GM23338 (cell line): ENCODE results near the gene C13orf46. TPM values are rescaled to one million over a fixed set of nuclear protein-coding genes. Genes with fewer than 3 reads are reported as not detected.

Experiments
- ATAC-seq: fragments of 200-7000 bp; cut with Tn5 transposase; 3 replicates; pipeline ENCODE4 v1.9.1; 2020
- DNase-seq: peaks from one replicate; pipeline ENCODE4 v3.0.0-alpha.2; 2015; ENCODE audit warnings: low spot score
- H2AFZ ChIP-seq: fragments of 200-600 bp; sonication (generic); 2 replicates; pipeline ENCODE4 v1.8.0; 2016; ENCODE audit warnings: antibody characterized with exemption, mild to moderate bottlenecking, moderate library complexity
- H3F3A ChIP-seq: fragments of 200-600 bp; sonication (generic); replicated peaks from 2 replicates; pipeline ENCODE4 v1.8.0; 2017; ENCODE audit warnings: antibody characterized with exemption, mixed run types, low read depth
- H3K27ac ChIP-seq: fragments of 200-600 bp; sonication (generic); 2 replicates; pipeline ENCODE4 v1.6.1; 2016; ENCODE audit warnings: low read depth
- H3K27me3 ChIP-seq: fragments of 200-600 bp; sonication (generic); 2 replicates; pipeline ENCODE4 v1.8.0; 2016; ENCODE audit warnings: mild to moderate bottlenecking, mixed run types, moderate library complexity; ENCODE audit not compliant: insufficient read depth
- H3K36me3 ChIP-seq: fragments of 200-600 bp; sonication (generic); 2 replicates; pipeline ENCODE4 v1.8.0; 2016; ENCODE audit warnings: mild to moderate bottlenecking; ENCODE audit not compliant: insufficient read depth
- H3K4me1 ChIP-seq: fragments of 200-600 bp; sonication (generic); 2 replicates; pipeline ENCODE4 v1.8.0; 2016; ENCODE audit warnings: mild to moderate bottlenecking, moderate library complexity; ENCODE audit not compliant: insufficient read depth
- H3K4me2 ChIP-seq: fragments of 200-600 bp; sonication (generic); 2 replicates; pipeline ENCODE4 v1.7.1; 2017; ENCODE audit warnings: mixed run types
- H3K4me3 ChIP-seq: fragments of 200-600 bp; sonication (generic); 2 replicates; pipeline ENCODE4 v1.6.1; 2016; ENCODE audit warnings: mixed run types
- H3K79me2 ChIP-seq: fragments of 200-600 bp; sonication (generic); replicated peaks from 2 replicates; pipeline ENCODE4 v1.8.0; 2017; ENCODE audit warnings: mild to moderate bottlenecking; ENCODE audit not compliant: insufficient read depth
- H3K9me2 ChIP-seq: fragments of 200-600 bp; sonication (generic); 2 replicates; pipeline ENCODE4 v1.8.0; 2017; ENCODE audit not compliant: insufficient read depth
- H4K20me1 ChIP-seq: fragments of 200-600 bp; sonication (generic); replicated peaks from 2 replicates; pipeline ENCODE4 v1.8.0; 2017; ENCODE audit warnings: mild to moderate bottlenecking; ENCODE audit not compliant: insufficient read depth
- H3K27ac Mint-ChIP-seq: 2 replicates; pipeline ENCODE4 v1.8.0; 2020; ENCODE audit warnings: inconsistent platforms, mild to moderate bottlenecking, moderate library complexity, mixed read lengths
- H3K27me3 Mint-ChIP-seq: 3 replicates; pipeline ENCODE4 v1.8.0; 2022; ENCODE audit warnings: low read depth, mild to moderate bottlenecking, moderate library complexity, mixed read lengths, inconsistent platforms; ENCODE audit not compliant: insufficient read depth, poor library complexity
- H3K36me3 Mint-ChIP-seq: 3 replicates; pipeline ENCODE4 v1.8.0; 2021; ENCODE audit warnings: low read depth, mild to moderate bottlenecking, inconsistent platforms, moderate library complexity, mixed read lengths
- H3K4me1 Mint-ChIP-seq: 3 replicates; pipeline ENCODE4 v1.8.0; 2020; ENCODE audit warnings: mild to moderate bottlenecking, inconsistent platforms, mixed read lengths
- H3K4me3 Mint-ChIP-seq: 3 replicates; pipeline ENCODE4 v1.8.0; 2021; ENCODE audit warnings: moderate library complexity, mild to moderate bottlenecking, inconsistent platforms, mixed read lengths
- H3K9me3 Mint-ChIP-seq: 3 replicates; pipeline ENCODE4 v1.8.0; 2020; ENCODE audit warnings: moderate library complexity, mild to moderate bottlenecking, inconsistent platforms, mixed read lengths
- CREB1 ChIP-seq: fragments of 250-450 bp; sonication (Bioruptor Pico); IDR thresholded peaks from 2 replicates; pipeline ENCODE4 v1.5.0; 2020; ENCODE audit warnings: low read depth, mild to moderate bottlenecking, moderate library complexity
- CTCF ChIP-seq, 2 experiments: fragments of 200-600 bp in 1 of 2; sonication (generic) in 1 of 2; conservative IDR thresholded peaks; 2 replicates each; pipeline versions ENCODE4 v1.5.1 to v1.6.1; 2016 to 2017; ENCODE audit warnings: antibody characterized with exemption in 2 of 2, low read depth in 2 of 2, mild to moderate bottlenecking in 2 of 2, moderate library complexity in 1 of 2
- ETS1 ChIP-seq: IDR thresholded peaks from 2 replicates; pipeline ENCODE4 v1.6.1; 2016; ENCODE audit warnings: antibody characterized with exemption
- EZH2 ChIP-seq: fragments of 200-600 bp; sonication (generic); IDR thresholded peaks from one replicate; pipeline ENCODE4 v1.8.0; 2017; ENCODE audit warnings: antibody characterized with exemption, mild to moderate bottlenecking, low read depth; ENCODE audit not compliant: unreplicated experiment
- EZH2phosphoT487 ChIP-seq: fragments of 200-600 bp; sonication (generic); IDR thresholded peaks from one replicate; pipeline ENCODE4 v1.8.1; 2018; ENCODE audit warnings: antibody characterized with exemption; ENCODE audit not compliant: unreplicated experiment
- JUNB ChIP-seq: IDR thresholded peaks from one replicate; pipeline ENCODE4 v1.6.1; 2016; ENCODE audit warnings: antibody characterized with exemption; ENCODE audit not compliant: unreplicated experiment
- NANOG ChIP-seq: IDR thresholded peaks from 2 replicates; pipeline ENCODE4 v1.6.1; 2016; ENCODE audit warnings: antibody characterized with exemption, borderline replicate concordance
- POLR2AphosphoS5 ChIP-seq: IDR thresholded peaks from 2 replicates; pipeline ENCODE4 v1.6.1; 2016; ENCODE audit warnings: antibody characterized with exemption, low read depth
- STAT1 ChIP-seq: IDR thresholded peaks from one replicate; pipeline ENCODE4 v1.6.1; 2016; ENCODE audit warnings: antibody characterized with exemption; ENCODE audit not compliant: unreplicated experiment
- ZNF114 ChIP-seq: fragments of 250-450 bp; sonication (Bioruptor Pico); IDR thresholded peaks from 2 replicates; pipeline ENCODE4 v1.5.0; 2020; ENCODE audit warnings: mild to moderate bottlenecking, moderate library complexity
- ZNF462 ChIP-seq: fragments of 250-450 bp; sonication (Bioruptor Pico); IDR thresholded peaks from 2 replicates; pipeline ENCODE4 v1.5.0; 2020; ENCODE audit warnings: mild to moderate bottlenecking, moderate library complexity
- polyA plus RNA-seq: library from polyadenylated mRNA; unstranded; fragments of >200 nt; fragmentation: Nextera tagmentation; extraction: Ambion mirVana; gene quantifications from 2 replicates; pipeline ENCODE4 v1.2.1, GENCODE V29; 2016
- total RNA-seq: library from RNA; depleted of rRNA; stranded (reverse); fragments of >200 nt; shearing (Covaris generic); gene quantifications from 2 replicates; pipeline ENCODE4 v1.2.3, GENCODE V29; 2014
- TF ChIP-seq, protein P1 (sequence below): IDR thresholded peaks from one replicate; pipeline ENCODE4 v1.6.1; 2018; ENCODE audit warnings: antibody characterized with exemption; ENCODE audit not compliant: unreplicated experiment

Gene C13orf46
- total and polyA plus RNA-seq, 2 experiments from 2014 or later, result 0.44 to 1.5 TPM

- Histone ChIP-seq H3K4me3 (no peak overlapping the region), H3K27ac (no peak overlapping the region), H3K27me3 (no peaks in the 10 kb centered on the region), H3F3A (no peaks in the 10 kb centered on the region), H3K79me2 (no peaks in the 10 kb centered on the region), H3K36me3 (no peaks in the 10 kb centered on the region; the same call in 1 of the 2 replicates), H3K4me2 (no peak overlapping the region), H3K4me1 (no peaks in the 10 kb centered on the region), H3K9me2 (no peaks in the 10 kb centered on the region), H2AFZ (no peak overlapping the region), H4K20me1 (no peaks in the 10 kb centered on the region)
- H3K27ac Mint-ChIP-seq, result no peak overlapping the region; the same call in 1 of the 2 replicates
- ATAC-seq (no peak), DNase-seq (no peak)
- peaks cover 30% of the 10 kb centered on the region for H3K36me3 Mint-ChIP-seq
- H3K4me3 Mint-ChIP-seq, result no peak overlapping the region; the same call in 2 of the 3 replicates
- H3K4me1 Mint-ChIP-seq, result no peaks in the 10 kb centered on the region; the same call in 2 of the 3 replicates
- H3K27me3 Mint-ChIP-seq, result no peaks in the 10 kb centered on the region
- TF ChIP-seq ZNF462 (CRISPR knock-in tag), result no peak
- TF ChIP-seq NANOG, result no peak
- TF ChIP-seq POLR2AphosphoS5, result no peak
- no peak for TF ChIP-seq JUNB
- TF ChIP-seq CTCF (conservative IDR thresholded peaks at IDR 0.05; ENCODE audit: low read depth in 2 of 2), result no peak
- no peak for TF ChIP-seq EZH2
- no peak for TF ChIP-seq CREB1
- TF ChIP-seq EZH2phosphoT487, result no peak
- no peak for TF ChIP-seq ETS1
- TF ChIP-seq ZNF114 (CRISPR knock-in tag), result no peak
- no peak for TF ChIP-seq STAT1
- TF ChIP-seq, protein P1, sequence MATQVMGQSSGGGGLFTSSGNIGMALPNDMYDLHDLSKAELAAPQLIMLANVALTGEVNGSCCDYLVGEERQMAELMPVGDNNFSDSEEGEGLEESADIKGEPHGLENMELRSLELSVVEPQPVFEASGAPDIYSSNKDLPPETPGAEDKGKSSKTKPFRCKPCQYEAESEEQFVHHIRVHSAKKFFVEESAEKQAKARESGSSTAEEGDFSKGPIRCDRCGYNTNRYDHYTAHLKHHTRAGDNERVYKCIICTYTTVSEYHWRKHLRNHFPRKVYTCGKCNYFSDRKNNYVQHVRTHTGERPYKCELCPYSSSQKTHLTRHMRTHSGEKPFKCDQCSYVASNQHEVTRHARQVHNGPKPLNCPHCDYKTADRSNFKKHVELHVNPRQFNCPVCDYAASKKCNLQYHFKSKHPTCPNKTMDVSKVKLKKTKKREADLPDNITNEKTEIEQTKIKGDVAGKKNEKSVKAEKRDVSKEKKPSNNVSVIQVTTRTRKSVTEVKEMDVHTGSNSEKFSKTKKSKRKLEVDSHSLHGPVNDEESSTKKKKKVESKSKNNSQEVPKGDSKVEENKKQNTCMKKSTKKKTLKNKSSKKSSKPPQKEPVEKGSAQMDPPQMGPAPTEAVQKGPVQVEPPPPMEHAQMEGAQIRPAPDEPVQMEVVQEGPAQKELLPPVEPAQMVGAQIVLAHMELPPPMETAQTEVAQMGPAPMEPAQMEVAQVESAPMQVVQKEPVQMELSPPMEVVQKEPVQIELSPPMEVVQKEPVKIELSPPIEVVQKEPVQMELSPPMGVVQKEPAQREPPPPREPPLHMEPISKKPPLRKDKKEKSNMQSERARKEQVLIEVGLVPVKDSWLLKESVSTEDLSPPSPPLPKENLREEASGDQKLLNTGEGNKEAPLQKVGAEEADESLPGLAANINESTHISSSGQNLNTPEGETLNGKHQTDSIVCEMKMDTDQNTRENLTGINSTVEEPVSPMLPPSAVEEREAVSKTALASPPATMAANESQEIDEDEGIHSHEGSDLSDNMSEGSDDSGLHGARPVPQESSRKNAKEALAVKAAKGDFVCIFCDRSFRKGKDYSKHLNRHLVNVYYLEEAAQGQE, result no peak
- H3K9me3 Mint-ChIP-seq, result peaks cover 4% of the 10 kb centered on the region; the same call in 1 of the 3 replicates
Observed at GRCh38 chr13:113980489-113981064, 6.7 kb upstream of the C13orf46 start.
